PC-3 (cell line): ENCODE measurements around the gene CEP89.

ENCODE experiments used
- EZH2 ChIP-seq: fragments of 300-600 bp; sonication (generic); IDR thresholded peaks from one replicate; pipeline ENCODE4 v1.6.1; 2017; ENCODE audit warnings: antibody characterized with exemption, mild to moderate bottlenecking, low read length; ENCODE audit not compliant: unreplicated experiment
- EZH2phosphoT487 ChIP-seq: fragments of 300-600 bp; sonication (generic); IDR thresholded peaks from 2 replicates; pipeline ENCODE4 v1.6.1; 2018; ENCODE audit warnings: mild to moderate bottlenecking, antibody characterized with exemption, low read length, borderline replicate concordance
- TF ChIP-seq, protein P1 (sequence below): fragments of 300-600 bp; sonication (generic); conservative IDR thresholded peaks from 2 replicates; pipeline ENCODE4 v1.5.1; 2017; ENCODE audit warnings: antibody characterized with exemption, low read depth, mild to moderate bottlenecking, low read length

DNA sequence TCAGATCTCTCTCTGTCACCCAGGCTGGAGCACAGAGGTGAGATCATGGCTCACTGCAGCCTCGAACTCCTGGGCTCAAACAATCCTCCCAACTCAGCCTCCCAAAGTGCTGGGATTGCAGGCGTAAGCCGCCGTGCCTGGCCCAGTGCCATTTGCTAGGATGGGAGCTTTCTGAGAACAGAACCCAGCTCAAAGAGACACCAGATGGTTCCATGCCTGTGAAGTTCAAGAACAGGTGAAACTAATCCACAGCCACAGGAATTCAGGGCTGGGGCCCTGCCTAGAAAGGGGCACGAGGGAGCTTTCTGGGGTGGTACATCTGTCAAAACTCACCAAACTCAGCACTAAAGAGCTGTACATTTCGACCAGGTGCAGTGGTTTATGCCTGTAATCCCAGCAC lies 106.4 kb downstream of the CEP89 start:
- TF ChIP-seq, protein P1, sequence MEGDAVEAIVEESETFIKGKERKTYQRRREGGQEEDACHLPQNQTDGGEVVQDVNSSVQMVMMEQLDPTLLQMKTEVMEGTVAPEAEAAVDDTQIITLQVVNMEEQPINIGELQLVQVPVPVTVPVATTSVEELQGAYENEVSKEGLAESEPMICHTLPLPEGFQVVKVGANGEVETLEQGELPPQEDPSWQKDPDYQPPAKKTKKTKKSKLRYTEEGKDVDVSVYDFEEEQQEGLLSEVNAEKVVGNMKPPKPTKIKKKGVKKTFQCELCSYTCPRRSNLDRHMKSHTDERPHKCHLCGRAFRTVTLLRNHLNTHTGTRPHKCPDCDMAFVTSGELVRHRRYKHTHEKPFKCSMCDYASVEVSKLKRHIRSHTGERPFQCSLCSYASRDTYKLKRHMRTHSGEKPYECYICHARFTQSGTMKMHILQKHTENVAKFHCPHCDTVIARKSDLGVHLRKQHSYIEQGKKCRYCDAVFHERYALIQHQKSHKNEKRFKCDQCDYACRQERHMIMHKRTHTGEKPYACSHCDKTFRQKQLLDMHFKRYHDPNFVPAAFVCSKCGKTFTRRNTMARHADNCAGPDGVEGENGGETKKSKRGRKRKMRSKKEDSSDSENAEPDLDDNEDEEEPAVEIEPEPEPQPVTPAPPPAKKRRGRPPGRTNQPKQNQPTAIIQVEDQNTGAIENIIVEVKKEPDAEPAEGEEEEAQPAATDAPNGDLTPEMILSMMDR: no peak
- TF ChIP-seq EZH2 (no peak), EZH2phosphoT487 (no peak)
